CD4-positive, alpha-beta T cell treated with Interferon alpha-2 for 1 hour (primary cell): ENCODE results near the gene DCST1.
A peak's percentile ranks its signal among the peaks of the same experiment; 100 is the strongest.

Source experiments
- DNase-seq, 2 donors: peaks; one replicate each; pipeline ENCODE4 v3.0.0-alpha.2; 2020 to 2022

DCST1 gene

DNA sequence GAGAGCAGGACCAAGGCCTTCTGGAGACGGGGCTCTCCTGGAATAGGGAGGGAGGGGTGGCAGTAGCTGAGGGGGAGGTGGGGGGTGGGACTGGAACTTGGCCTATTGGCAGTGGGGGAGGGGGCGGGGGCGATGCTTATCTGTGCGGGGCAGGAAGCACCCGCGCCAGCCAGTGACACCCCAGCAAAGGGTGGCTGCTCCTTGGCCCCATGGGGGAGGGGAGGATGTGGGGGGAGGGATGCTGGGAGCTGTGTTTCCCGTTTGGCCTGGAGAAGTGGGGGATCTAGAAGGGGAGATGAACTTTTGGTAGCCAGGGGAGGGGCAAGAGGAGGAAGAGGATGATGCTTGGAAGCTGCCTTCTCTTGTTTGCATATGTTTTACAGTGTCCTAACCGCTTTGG lies 20.0 kb upstream of the DCST1 start:
- DNase-seq, result peak in 1 of 2 donors; percentile 53

DNA sequence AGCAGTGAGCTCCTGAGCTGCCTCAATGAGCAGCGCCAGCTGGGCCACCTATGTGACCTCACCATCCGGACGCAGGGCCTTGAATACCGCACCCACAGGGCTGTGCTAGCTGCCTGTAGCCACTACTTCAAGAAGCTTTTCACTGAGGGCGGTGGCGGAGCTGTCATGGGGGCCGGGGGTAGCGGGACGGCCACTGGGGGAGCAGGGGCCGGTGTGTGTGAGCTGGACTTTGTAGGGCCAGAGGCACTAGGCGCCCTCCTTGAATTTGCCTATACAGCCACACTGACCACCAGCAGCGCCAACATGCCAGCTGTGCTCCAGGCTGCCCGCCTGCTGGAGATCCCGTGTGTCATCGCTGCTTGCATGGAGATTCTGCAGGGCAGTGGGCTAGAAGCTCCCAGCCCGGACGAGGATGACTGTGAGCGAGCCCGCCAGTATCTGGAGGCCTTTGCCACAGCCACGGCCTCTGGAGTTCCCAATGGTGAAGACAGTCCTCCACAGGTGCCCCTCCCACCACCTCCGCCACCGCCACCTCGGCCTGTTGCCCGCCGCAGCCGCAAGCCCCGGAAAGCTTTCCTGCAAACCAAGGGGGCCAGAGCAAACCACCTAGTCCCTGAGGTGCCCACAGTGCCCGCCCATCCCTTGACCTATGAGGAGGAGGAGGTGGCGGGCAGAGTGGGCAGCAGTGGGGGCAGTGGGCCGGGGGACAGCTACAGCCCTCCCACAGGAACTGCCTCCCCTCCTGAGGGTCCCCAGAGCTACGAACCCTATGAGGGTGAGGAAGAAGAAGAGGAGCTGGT lies 18.7 kb upstream of the DCST1 start:
- no peak for DNase-seq

DNA sequence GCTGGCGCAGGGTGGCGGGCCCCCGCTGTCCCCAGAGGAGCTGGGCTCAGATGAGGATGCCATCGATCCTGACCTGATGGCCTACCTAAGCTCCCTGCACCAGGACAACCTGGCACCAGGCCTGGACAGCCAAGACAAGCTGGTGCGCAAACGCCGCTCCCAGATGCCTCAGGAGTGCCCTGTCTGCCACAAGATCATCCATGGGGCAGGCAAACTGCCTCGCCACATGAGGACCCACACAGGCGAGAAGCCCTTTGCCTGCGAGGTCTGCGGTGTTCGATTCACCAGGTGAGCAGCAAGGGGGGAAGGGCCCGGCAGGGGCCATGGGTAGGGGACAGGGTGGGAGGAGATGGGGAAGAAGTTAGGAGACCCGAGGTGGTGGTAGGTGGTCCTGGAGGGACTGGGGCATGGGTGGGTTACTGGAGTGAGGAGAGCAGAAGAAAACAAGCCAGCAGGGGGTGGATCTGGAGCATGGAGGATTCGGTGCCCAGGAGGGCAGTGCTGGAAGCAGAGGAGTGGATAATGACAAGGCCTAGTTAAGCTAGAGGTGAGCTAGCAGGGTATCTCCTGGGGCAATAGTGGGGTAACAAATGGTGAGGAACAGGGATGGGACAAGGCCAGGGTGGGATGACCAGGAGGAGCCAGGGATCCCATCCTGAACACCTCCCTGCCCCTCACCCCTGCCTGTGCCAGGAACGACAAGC lies 17.9 kb upstream of the DCST1 start:
- DNase-seq, result no peak

DNA sequence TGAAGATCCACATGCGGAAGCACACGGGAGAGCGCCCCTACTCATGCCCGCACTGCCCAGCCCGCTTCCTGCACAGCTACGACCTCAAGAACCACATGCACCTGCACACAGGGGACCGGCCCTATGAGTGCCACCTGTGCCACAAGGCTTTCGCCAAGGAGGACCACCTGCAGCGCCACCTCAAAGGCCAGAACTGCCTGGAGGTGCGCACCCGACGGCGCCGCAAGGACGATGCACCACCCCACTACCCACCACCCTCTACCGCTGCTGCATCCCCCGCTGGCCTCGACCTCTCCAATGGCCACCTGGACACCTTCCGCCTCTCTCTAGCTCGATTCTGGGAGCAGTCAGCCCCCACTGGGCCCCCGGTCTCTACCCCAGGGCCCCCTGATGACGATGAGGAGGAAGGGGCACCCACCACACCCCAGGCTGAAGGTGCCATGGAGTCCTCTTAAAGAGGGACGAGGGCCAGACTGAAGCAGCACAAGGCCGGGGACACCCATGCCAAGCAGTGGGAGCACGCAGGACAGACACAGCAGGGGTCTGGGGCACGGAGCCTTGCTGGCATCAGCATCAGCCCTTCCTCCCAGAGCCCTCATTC lies 17.3 kb upstream of the DCST1 start:
- peak; percentile 25 to 42 for DNase-seq

DNA sequence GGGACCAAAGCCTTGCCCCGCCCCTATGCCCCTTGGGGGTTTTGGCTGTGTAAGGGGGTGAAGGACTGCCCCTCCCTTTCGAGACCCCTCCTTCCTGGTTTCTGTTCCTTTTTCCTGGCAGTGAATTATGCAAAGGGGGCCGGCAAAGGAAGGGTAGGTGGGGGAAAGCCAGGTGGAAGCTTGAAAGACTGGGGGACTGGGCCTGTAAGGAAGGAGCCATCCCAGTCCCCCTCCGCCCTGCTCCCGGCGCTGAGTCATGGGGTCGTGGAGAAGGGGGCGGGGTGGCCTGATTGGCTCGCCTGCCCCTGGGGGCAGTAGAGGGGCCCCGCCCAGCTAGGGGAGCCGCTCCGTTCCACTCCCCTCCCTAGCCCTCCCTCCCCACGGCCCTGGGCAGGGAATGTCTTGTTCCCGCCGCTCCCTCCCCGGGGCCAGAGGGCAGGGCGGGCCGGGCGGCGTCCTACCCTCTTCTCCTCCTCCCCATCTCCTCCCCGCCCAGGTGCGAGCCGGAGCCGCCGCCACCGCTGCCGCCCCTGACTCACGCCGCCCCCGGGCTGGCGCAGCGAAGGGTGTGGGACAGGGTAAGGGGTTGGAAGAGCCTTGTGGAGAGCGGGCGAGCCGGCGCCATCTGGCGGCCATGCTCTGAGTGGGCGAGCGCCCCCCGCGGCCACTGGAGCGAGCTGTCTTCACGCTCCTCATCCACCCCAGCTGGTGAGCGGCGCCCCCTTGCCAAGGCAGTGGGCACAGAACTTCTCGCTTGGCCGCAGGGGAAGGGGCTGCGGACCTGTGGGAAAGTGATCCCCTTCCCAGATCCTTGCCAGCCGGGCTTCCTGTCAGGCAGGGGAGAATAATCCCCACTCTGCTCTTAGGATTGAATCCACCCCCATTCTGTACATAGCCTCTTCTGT lies 16.3 kb upstream of the DCST1 start:
- DNase-seq, result peak; percentile 86 to 90

DNA sequence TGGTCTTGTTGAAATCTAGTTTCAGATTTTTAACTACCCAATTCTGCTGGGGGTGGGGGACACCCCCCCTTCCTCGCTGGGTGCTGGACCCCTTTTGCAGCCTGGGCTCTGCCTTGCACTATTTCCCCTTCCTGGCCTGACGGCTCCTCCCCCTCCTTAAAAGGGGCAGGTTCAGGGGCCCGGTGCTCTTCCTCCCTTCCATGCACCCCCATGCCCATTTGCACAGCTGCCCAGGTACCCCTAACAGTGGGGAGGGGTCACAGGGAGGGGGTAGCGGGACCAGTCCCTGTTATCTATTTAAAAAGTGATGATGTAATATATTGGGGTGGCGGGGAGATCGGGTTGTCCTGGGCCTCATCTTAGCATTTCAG lies 15.7 kb upstream of the DCST1 start:
- no peak for DNase-seq

DNA sequence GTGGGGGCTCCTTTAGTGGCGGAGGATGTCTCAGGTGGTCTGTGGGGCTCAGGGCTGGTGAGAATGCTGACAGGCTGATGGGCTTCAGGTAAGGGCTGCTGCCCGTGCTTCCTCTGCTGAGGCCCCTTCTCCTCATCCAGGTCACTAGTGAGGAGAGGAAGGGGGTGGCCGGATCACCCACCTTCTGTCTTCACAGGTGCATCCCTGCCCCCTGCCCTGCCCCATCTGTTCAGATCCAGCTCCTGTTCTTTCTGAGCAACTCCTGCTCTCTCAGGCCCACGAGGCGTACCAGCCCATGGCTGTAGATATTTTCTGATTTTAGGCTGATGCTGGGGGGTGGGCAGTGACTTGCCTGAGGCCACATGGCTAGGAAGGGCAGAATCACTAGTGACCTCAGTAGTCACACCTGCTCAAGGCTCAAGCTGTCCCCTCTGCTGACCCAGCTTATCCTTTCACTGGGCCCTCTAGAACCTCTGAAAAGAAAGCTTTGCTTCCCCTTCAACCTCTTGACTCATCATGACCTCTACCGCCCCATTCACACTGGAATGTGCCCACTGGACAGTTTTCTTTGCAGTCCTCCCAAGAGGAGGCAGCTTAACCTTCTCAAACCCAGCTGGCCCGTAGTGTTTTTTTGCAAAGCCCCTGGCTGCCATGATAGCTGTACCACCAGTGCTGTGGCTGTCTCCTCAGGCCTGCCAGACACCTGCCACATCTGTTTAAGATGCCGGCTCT lies 14.8 kb upstream of the DCST1 start:
- no peak for DNase-seq

DNA sequence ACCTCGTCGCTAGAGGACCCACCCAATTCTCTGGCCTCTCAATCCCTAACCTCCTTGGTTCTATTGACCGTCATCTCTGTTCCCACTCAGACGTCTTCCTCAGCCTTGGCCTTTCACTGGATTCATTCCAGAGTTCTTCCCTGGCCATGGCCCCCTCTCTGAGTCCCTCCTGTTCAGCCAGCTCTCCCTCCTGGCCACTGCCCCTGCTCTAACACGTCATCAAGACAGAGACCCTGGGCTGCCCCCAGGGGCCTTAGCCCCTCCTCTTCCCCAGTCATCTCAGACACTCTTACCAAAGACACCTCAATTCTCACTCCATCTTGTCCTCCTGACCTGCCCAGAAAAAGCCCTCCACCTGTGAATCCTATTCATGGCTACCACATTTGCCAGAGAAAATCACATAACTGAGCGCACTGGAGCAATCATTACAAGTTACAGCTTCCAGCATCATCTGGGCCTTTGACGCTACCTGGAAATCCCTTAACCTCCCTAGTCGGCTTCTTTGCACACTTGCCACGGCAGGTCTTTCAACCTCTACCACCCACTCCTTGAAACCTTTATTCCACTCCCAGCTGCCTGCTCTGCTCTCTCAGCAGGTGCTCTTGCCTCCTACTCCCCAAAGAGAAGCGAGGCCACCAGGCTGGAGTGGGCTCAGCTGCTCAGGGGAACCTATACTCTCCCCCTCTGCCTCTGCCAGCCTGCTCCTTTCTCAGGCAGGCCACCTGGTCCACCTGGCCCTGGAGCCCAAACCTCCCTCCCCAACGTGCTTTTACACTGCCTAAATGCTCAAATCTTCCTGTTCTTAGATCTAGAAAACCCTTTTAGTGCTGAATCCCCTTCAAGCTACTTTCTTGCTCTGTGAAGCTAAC lies 14.0 kb upstream of the DCST1 start:
- DNase-seq, result no peak

DNA sequence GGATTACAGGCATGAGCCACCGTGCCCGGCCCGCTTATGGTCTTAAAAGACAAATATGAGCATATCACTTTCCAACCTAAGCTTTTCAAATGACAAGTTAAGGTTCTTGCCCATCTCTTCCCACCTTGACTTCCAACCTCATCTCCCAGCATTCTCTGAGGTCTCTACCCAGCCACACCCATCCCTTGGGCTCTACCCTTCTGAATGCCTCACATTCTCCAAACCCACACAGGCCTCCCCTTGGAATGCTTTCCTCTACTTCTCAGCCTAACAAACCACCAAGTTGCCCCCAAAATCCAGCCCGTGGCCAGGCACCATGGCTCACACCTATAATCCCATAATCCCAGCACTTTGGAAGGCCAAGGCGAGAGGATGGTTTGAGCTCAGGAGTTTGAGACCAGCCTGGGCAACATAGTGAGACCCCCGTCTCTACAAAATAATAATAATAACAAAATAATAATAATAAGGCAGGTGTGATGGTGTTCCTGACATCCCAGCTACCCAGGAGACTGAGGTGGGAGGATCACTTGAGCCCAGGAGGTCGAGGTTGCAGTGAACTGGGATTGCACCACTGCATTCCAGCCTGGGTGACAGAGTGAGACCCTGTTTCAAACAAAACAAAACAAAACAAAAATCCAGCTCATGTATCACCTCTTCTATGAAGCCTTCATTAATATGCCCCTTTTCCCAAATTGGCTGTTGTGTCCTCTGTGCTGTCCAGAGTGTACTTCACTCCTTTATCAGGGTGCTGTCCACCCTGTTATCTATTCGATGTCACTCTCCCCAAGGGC lies 11.3 kb upstream of the DCST1 start:
- no peak for DNase-seq

DNA sequence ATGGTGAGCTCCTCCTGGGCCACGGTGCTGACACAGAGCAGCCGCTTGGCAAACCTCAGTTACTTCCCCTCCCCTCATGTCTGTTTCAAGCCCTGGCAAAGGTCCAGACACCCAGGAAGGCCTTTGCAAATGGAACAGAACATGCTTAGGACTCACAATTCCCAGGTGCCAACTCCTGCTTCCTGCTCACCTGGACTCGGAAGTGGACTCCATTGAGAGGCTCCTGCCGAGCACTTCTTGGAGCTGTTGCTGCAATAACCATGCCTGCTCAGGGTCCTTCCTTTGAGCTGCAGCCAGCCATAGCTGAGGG lies 10.7 kb upstream of the DCST1 start:
- DNase-seq, result no peak

DNA sequence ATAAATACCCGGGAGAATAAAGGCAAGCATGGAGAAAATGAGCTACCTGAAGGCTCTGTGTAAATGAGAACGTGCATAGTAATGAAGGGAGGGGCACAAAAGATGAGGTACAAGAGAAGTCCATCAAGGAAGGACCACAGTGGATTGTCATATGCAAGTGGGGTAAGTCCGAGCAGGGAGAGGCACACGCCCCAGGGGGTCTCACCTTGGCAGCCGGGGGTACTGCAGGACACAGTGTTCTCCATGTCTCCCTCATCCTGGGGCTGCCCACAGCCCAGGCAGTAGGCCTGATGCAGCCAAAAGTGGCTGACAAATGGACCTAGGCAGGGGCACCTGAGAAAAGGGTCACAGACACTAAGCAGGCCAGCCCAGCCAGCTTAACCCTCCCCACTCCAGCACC lies 10.0 kb upstream of the DCST1 start:
- no peak for DNase-seq

DNA sequence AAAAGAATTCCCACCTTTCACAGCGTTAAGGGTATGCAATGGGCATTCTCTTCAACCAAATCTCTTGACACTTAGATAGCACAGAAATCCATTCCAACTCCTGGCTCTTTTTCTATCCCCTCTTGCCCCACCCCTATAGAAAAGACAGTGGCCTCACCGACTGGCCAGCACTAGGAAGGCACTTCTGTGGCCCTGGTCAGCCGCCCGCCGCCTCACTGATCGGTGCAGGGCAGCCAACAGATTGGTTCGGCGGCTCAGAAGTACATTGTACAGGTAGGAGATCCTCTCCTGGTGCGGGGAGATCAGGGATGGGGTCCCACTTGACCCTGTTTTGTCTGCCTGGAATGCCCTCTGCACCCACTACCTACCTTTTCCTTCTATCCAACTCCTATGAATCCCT lies 9.3 kb upstream of the DCST1 start:
- DNase-seq, result no peak

DNA sequence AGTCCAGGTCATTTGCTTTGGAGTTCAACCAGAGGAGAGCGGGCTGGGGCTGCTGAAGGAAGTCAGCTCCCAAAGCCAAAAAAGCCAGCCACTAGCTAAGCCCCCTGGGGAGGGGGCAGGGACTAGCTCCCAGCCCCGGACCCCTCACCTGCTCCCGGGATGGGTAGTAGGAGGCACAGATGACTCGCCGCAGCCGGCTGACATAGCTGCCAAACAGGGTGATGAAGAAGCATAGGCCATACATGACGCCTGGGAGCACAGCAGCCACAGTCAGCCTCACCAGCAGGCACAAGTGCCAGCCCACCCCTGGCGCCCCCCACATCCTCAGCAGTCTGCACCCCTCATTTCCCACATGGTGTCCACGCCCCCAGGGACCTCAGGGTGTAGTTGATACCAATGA lies 7.5 kb upstream of the DCST1 start:
- no peak for DNase-seq

DNA sequence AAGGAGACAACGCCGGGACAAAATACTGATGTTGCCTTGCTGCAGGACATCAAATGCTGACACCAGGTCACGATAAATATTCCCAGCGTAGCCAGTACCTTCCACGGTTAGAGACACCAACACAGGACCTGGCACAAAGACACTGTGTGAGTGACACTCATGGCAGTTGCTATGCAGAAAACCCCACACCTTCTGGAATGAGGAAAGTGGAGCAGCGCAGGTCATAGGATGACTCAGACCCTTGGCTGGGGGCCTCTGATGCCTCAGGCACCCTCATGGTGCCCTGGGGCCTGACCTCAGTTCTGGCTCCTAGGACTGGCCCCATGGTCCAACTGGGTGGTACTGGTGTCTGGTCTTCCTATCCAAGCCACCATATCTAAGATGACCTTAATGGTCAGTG lies 7.0 kb upstream of the DCST1 start:
- no peak for DNase-seq

DNA sequence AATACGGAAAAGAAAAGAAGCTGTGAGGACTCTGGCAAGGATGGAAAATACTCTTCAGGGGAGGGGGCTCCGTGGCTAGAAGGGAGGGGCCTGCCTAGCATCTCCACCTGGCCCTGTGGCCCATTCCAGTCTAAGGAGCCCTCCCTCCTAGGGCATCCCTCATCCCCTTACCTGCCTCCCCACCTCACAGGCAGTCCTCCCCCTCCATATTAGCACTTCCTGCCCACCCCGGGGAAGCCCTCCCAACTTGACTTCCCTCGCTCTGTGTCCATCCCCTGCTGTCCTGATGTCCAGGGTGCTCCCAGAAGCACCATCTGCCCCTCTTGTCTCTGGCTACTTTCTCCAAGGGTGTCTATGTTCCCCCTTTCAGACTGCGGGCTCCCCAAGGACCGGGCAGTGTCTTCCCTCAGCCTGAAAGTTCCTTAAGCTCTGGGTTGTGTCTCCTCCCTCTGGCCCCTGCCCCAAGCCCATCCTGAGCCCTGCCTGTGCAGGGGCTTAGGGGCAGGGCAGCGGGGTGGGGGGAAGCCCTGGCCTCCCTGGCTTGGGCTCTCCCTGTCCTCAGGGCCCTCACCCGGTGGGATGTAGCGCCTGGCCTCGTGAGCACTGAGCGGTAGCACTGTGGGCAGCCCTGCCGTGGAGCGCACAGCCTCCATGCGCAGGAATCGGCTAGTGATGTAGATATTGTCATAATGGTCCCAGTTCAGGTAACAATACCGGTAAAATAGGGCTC lies 3.9 kb upstream of the DCST1 start:
- no peak for DNase-seq

DNA sequence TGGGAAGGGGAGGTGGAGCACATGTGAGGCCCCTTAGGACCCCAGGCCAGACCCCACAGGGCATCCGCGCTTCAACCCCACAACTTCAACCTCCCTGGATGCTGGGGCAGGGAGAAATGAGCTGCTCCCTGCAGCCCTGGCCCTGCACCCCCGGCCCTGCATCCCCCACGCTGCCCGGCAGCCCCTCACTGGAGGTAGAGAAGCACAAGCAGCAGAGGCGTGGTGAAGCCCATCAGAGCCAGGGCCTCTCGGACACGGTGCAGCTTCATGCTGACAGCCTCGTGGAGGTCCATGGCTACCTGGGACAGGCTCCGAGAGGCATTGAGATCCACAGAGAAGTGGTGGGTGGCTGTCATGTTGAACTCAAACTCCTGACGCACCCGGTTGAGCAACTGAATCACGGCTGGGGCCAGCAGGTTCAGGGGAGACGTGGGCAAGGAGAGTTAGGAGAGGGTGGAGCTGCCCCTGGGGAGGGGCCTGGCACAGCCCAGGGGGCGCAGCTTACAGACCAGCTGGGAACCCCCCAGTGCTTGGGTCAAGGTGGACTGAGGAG lies 3.3 kb upstream of the DCST1 start:
- no peak for DNase-seq

DNA sequence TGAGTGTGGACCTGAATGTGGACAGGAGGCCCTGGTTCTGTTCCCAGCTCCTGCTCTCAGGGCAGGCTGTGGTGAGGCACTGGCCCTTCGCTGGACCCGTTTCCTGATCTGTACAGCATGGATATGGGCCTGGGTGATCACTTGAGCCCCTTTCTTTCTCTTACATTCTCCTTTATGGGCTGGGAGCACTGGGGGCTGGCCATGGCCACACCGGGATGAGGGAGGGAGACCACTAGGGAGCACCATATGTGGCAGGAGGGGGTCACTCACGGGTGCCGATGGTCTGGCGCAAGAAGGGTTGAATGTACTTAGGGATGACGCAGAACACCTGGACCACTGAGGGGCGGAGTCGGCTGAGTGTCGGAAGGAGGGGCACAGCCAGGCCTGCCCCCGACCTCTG lies 2.7 kb upstream of the DCST1 start:
- DNase-seq, result no peak

DNA sequence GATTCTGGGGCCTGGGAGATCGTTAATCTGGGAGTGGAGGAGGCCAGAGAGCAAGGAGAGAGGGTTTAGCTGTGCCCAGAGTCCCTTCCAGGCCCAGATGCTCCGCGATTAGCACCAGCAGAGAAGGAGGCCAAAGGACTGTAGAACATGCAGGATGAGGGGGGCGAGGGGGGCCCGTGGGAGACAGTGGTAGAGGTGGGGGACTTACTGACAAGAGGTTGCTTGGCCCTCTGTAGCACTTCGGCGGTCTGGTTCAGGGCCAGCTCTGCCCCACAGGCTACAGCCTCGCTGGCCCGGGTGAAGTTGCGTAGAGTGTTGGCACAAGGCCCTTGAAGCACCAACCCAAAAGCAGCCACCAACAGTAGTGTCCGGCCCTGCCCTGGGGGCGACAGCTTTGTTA lies 738 bp upstream of the DCST1 start:
- DNase-seq, result no peak

DNA sequence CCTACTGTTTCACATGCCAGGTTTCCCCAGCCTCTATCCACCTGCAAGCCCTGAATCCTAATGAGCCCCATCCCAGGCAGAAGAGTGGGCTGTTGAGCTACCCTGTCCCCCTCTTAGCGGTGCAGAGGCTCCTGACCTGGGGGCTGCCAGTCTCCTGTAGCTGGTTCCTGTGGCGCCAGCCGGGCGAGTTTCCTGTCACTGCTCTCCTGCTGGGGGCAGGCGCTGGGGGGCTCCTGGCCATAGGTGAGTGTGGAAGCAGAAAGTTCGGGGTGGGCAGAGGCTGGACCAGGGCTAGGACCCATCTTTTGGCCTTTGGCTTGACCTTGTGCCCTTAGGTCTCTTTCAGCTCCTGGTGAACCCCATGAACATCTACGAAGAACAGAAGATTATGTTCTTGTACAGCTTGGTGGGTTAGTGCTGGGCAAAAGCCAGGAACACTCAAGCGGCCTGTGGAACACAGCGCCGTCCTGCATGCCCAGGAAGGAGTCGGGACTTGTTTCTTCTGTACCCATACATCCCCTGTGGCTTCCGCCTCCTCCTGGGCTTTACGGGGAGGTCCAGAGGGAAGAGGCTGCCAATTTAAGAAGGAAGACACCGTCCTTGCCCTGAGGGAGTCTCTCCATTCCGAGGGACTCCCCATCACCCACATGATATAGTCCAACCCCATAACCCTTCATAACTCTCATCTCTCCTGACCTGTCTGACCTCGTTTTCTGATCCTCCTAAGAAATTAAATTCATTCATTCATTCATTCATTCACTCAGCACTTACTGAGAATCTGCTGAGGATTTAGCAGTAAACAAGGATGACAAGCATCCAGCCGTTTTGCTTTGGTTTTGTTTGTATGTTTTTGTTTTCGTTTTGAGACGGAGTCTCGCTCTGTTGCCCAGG lies 939 bp downstream of the DCST1 start:
- DNase-seq, result no peak
